HG02623 (cell line): Measurements from ENCODE around the gene NFATC4.
"Not testable (repeated sequence)": the region's sequence is repeated elsewhere in the genome, so short reads cannot be mapped to it uniquely, and the experiment has no call there.

Experiments
- ATAC-seq: cut with Tn5 transposase; IDR thresholded peaks from one replicate; pipeline ENCODE4 v1.9.1; 2021; ENCODE audit warnings: moderate library complexity; ENCODE audit not compliant: unreplicated experiment

The NFATC4 gene

GRCh38 chr14:24387579-24387978 is 19.6 kb downstream of the NFATC4 start:
- ATAC-seq = not testable (repeated sequence)

- no peak for ATAC-seq
These were observed 20.6 kb downstream of the NFATC4 start for GRCh38 chr14:24388474-24389179.

GRCh38 chr14:24389226-24389848 is 21.4 kb downstream of the NFATC4 start:
- no peak for ATAC-seq

- no peak for ATAC-seq
These were observed 22.9 kb downstream of the NFATC4 start for GRCh38 chr14:24390701-24391468.

- ATAC-seq = no peak
These were observed 24.5 kb downstream of the NFATC4 start for GRCh38 chr14:24392325-24393091.

GRCh38 chr14:24394275-24394674 is 26.3 kb downstream of the NFATC4 start:
- no peak for ATAC-seq

GRCh38 chr14:24395609-24396582 is 27.9 kb downstream of the NFATC4 start:
- no peak for ATAC-seq

- ATAC-seq = no peak
These were observed 29.8 kb downstream of the NFATC4 start for GRCh38 chr14:24397639-24398292.

- ATAC-seq = no peak
These were observed 30.3 kb downstream of the NFATC4 start for GRCh38 chr14:24398293-24398652.

GRCh38 chr14:24398653-24399446 is 30.9 kb downstream of the NFATC4 start, which contains the start of gene NYNRIN:
TSS of gene NYNRIN (plus strand) at chr14:24399003. CDS start at chr14:24399247, 244 bp downstream.
- ATAC-seq = no peak

- no peak for ATAC-seq
These were observed 31.5 kb downstream of the NFATC4 start for GRCh38 chr14:24399447-24399822.

- no peak for ATAC-seq
These were observed 32.2 kb downstream of the NFATC4 start for GRCh38 chr14:24399999-24400718.

GRCh38 chr14:24401810-24402702 is 34.1 kb downstream of the NFATC4 start:
- ATAC-seq = no peak

- no peak for ATAC-seq
These were observed 35.5 kb downstream of the NFATC4 start for GRCh38 chr14:24403294-24403998.

- no peak for ATAC-seq
These were observed 36.8 kb downstream of the NFATC4 start for GRCh38 chr14:24404814-24405213.

- ATAC-seq = no peak
These were observed 38.4 kb downstream of the NFATC4 start for GRCh38 chr14:24406416-24406815.
